ENCODE data around the gene ZEB2.

The ZEB2 gene

DNA sequence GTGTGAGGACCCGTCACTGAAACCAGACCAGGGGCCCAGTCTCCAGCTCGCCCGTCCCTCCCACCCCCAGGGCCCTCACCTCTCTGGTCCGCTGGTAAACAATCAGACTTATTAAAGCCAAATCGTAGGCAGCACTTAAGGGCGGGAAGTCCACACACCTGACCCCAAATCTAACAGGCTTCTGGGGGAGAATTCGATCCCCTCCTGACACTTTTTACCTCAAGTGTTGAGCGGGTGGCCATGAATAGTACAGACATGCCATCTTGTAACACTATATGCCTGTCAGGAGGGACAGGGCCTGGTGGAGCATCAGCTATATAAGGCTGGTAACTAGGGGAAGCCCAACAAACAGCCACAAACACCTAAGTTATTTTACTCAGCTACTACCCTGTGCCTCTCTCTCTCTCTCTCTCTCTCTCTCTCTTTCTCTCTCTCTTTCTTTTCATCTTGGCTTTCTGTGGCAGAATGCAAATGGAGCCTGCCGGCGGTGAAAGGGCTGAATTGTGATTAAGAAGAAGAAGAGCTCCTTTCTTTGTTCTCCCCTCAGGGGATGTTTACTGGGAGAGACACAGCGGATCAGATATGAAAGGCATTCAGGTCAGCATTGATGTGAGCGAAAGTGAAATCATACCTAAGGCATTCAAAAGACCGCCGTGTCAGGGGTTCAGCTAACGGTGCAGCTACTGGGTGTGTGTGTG is 9.5 kb downstream of the ZEB2 start:
- Histone ChIP-seq H3K36me3 (ENCODE audit: control insufficient read depth, insufficient read depth, low read length) (no peaks in the 10 kb centered on the region), H3K9ac (ENCODE audit: low read depth, low read length) (no peak overlapping the region), H3K9me3 (ENCODE audit: control insufficient read depth, insufficient read depth, low read length) (no peaks in the 10 kb centered on the region), H3K27me3 (ENCODE audit: control insufficient read depth, insufficient read depth, low read length) (peaks cover 79% of the 10 kb centered on the region), H3K4me3 (ENCODE audit: low read depth, low read length) (peak overlapping the region; percentile 38), H3K4me1 (ENCODE audit: control insufficient read depth, insufficient read depth, low read length) (peaks cover 45% of the 10 kb centered on the region)

- Histone ChIP-seq H3K27me3 (ENCODE audit: control insufficient read depth, insufficient read depth, low read length) (peaks cover 73% of the 10 kb centered on the region), H3K36me3 (ENCODE audit: control insufficient read depth, insufficient read depth, low read length) (no peaks in the 10 kb centered on the region), H3K4me1 (ENCODE audit: control insufficient read depth, insufficient read depth, low read length) (peaks cover 50% of the 10 kb centered on the region), H3K9me3 (ENCODE audit: control insufficient read depth, insufficient read depth, low read length) (no peaks in the 10 kb centered on the region), H3K4me3 (ENCODE audit: low read depth, low read length) (peak overlapping the region; percentile 38), H3K9ac (ENCODE audit: low read depth, low read length) (no peak overlapping the region)
Measured at GRCh38 chr2:144509879-144510221, 10.1 kb downstream of the ZEB2 start.

DNA sequence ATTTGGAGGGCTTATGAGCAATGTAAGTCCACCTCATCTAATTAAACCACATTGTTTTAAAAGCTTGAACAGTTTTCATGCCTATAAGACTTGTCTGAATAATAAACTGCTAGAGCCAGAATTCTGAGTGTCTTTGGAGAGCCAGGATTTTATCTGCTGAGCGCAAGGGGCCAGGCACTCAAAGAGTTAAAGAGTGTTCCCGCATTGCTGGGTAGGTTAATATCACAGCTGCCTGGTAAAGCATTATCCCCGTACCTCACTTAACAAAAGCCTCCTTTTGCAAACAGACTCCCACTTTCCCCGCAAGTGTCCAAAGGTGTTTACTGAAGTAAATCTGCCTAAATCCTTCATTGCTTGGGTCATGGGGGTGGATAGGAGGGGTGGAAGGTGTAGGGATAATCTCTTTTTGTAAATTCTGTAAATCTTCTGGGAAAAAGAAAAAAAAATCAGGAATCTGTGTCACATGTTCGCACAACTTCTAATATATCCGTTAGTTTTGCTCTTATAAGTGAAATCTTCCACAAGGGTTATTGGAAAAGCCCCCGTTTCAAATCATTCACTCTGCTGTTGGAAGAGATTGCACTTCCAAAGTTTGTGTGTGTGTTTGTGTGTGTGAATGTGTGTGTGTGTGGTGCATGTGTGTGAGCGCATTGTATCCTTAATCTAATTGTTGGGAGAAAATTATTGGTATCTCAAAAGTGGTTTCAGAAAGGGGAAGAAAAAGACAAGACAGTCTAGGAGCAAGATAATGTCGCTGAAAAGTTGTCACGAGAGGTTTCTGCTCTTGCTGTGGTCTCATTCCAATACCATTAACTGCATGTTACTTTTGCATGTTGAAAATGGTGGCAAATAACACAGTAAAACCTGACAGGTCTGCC is 10.7 kb downstream of the ZEB2 start:
- H3K4me1 ChIP-seq (ENCODE audit: control insufficient read depth, insufficient read depth, low read length), result peaks cover 53% of the 10 kb centered on the region

DNA sequence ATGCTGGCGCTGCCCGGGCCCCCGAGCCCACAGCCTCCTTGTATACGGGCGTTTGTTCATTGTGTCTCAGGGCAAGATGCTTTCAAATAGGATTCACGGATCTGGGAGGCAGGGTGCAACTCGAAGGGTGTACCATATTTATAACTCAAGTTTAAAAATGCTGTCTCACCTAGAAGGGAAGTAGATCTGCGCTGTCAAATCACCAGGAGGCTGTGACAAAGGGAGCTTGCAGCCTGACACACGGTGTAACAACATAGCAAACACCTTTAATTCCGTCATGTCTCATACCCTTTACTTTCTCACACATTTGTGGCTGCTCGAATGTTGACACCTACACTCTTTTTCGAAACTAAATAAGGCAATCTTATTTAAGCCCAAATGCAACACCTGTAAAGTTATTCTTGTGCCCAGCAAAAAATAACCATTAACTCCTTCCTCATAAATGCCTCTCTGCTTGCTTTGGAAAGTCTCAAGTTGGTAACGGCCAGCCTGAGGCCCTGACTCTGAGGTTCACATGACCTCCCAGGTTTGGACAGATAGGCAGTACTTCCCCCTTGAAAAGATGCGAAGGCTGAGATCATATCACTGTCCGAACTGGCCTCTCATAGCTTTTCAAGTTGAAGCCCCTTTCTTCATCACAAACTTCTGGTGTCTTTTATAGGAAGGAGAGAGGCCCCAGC is 11.6 kb downstream of the ZEB2 start:
- Histone ChIP-seq H3K9me3 (ENCODE audit: control insufficient read depth, insufficient read depth, low read length) (no peaks in the 10 kb centered on the region), H3K27me3 (ENCODE audit: control insufficient read depth, insufficient read depth, low read length) (peaks cover 57% of the 10 kb centered on the region), H3K36me3 (ENCODE audit: control insufficient read depth, insufficient read depth, low read length) (no peaks in the 10 kb centered on the region), H3K4me1 (ENCODE audit: control insufficient read depth, insufficient read depth, low read length) (peaks cover 51% of the 10 kb centered on the region), H3K9ac (ENCODE audit: low read depth, low read length) (no peak overlapping the region), H3K4me3 (ENCODE audit: low read depth, low read length) (no peak overlapping the region)

More for the DNA sequence above, 10.7 kb downstream of the ZEB2 start:
- H3K9ac ChIP-seq (ENCODE audit: low read depth, low read length), result no peak overlapping the region
- H3K4me3 ChIP-seq (ENCODE audit: low read depth, low read length), result no peak overlapping the region
- H3K36me3 ChIP-seq (ENCODE audit: control insufficient read depth, insufficient read depth, low read length), result no peaks in the 10 kb centered on the region
- no peaks in the 10 kb centered on the region for H3K9me3 ChIP-seq (ENCODE audit: control insufficient read depth, insufficient read depth, low read length)
- H3K27me3 ChIP-seq (ENCODE audit: control insufficient read depth, insufficient read depth, low read length), result peaks cover 67% of the 10 kb centered on the region

- no peaks in the 10 kb centered on the region for H3K9me3 ChIP-seq (ENCODE audit: control insufficient read depth, insufficient read depth, low read length)
- no peak overlapping the region for H3K9ac ChIP-seq (ENCODE audit: low read depth, low read length)
- H3K36me3 ChIP-seq (ENCODE audit: control insufficient read depth, insufficient read depth, low read length), result no peaks in the 10 kb centered on the region
- peaks cover 44% of the 10 kb centered on the region for H3K4me1 ChIP-seq (ENCODE audit: control insufficient read depth, insufficient read depth, low read length)
- H3K4me3 ChIP-seq (ENCODE audit: low read depth, low read length), result no peak overlapping the region
- peaks cover 50% of the 10 kb centered on the region for H3K27me3 ChIP-seq (ENCODE audit: control insufficient read depth, insufficient read depth, low read length)
Measured at GRCh38 chr2:144507441-144508171, 12.3 kb downstream of the ZEB2 start.

DNA sequence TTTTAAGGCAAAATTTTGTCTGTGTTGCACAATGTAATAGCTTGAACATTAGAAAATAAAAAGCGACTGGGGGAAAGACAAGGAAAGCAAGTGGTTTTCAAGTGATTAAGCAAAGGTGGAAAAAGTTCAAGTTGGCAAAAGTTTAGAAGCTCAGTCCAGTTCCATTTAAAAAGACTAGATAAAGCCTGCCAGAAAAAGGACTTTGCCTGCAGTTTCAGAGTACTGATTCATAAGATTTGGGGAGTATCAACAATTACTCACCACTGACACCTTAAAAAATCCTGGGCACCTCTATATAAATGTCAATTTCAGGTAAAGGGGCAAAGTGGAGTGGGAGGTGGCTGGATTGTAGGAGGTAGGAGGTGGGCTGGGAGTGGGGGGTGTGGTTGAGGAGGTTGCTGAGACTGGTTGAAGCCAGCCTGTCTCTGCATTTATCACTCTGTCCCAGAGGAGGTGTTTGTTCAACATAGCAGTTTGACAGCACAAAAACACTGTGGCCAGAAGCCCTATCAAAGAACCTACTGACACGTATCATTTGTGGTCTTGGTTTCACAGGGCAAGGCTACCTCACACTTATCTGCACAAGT is 14.6 kb downstream of the ZEB2 start:
- Histone ChIP-seq H3K9ac (ENCODE audit: low read depth, low read length) (no peak overlapping the region), H3K4me1 (ENCODE audit: control insufficient read depth, insufficient read depth, low read length) (peaks cover 24% of the 10 kb centered on the region), H3K27me3 (ENCODE audit: control insufficient read depth, insufficient read depth, low read length) (peaks cover 33% of the 10 kb centered on the region), H3K36me3 (ENCODE audit: control insufficient read depth, insufficient read depth, low read length) (no peaks in the 10 kb centered on the region), H3K9me3 (ENCODE audit: control insufficient read depth, insufficient read depth, low read length) (no peaks in the 10 kb centered on the region), H3K4me3 (ENCODE audit: low read depth, low read length) (no peak overlapping the region)

GRCh38 chr2:144504218-144504641 is 15.7 kb downstream of the ZEB2 start:
- no peak overlapping the region for H3K9ac ChIP-seq (ENCODE audit: low read depth, low read length)
- H3K9me3 ChIP-seq (ENCODE audit: control insufficient read depth, insufficient read depth, low read length), result no peaks in the 10 kb centered on the region
- H3K4me1 ChIP-seq (ENCODE audit: control insufficient read depth, insufficient read depth, low read length), result peaks cover 18% of the 10 kb centered on the region
- no peak overlapping the region for H3K4me3 ChIP-seq (ENCODE audit: low read depth, low read length)
- peaks cover 27% of the 10 kb centered on the region for H3K27me3 ChIP-seq (ENCODE audit: control insufficient read depth, insufficient read depth, low read length)
- no peaks in the 10 kb centered on the region for H3K36me3 ChIP-seq (ENCODE audit: control insufficient read depth, insufficient read depth, low read length)

DNA sequence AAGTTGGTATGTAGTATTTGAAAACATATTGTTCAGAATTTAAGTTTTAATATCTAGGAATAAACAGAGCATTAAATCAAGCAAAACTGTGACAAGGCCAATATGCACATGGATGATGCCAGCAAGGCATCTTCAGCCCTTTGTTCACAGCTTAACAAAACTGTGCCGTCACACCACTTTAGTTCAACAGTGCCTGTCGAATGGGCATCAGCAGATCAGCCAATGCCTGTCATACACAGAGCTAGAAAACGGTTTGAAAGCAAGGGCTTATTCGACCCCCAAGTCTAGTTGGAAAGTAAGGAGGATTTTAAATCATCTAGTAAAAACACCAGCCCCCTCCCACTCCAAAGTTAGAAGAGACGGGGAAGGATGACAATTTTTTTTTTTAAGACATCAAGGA is 16.7 kb downstream of the ZEB2 start:
- Histone ChIP-seq H3K9ac (ENCODE audit: low read depth, low read length) (no peak overlapping the region), H3K27me3 (ENCODE audit: control insufficient read depth, insufficient read depth, low read length) (peaks cover 17% of the 10 kb centered on the region), H3K4me3 (ENCODE audit: low read depth, low read length) (no peak overlapping the region), H3K9me3 (ENCODE audit: control insufficient read depth, insufficient read depth, low read length) (no peaks in the 10 kb centered on the region), H3K36me3 (ENCODE audit: control insufficient read depth, insufficient read depth, low read length) (no peaks in the 10 kb centered on the region), H3K4me1 (ENCODE audit: control insufficient read depth, insufficient read depth, low read length) (peaks cover 14% of the 10 kb centered on the region)

- H3K4me3 ChIP-seq (ENCODE audit: low read depth, low read length), result no peak overlapping the region
- H3K9me3 ChIP-seq (ENCODE audit: control insufficient read depth, insufficient read depth, low read length), result no peaks in the 10 kb centered on the region
- peaks cover 8% of the 10 kb centered on the region for H3K27me3 ChIP-seq (ENCODE audit: control insufficient read depth, insufficient read depth, low read length)
- peaks cover 14% of the 10 kb centered on the region for H3K4me1 ChIP-seq (ENCODE audit: control insufficient read depth, insufficient read depth, low read length)
- no peaks in the 10 kb centered on the region for H3K36me3 ChIP-seq (ENCODE audit: control insufficient read depth, insufficient read depth, low read length)
- no peak overlapping the region for H3K9ac ChIP-seq (ENCODE audit: low read depth, low read length)
Measured at GRCh38 chr2:144502369-144502768, 17.6 kb downstream of the ZEB2 start.

- H3K27me3 ChIP-seq (ENCODE audit: control insufficient read depth, insufficient read depth, low read length), result peaks cover 5% of the 10 kb centered on the region
- peaks cover 14% of the 10 kb centered on the region for H3K4me1 ChIP-seq (ENCODE audit: control insufficient read depth, insufficient read depth, low read length)
- H3K36me3 ChIP-seq (ENCODE audit: control insufficient read depth, insufficient read depth, low read length), result no peaks in the 10 kb centered on the region
- no peaks in the 10 kb centered on the region for H3K9me3 ChIP-seq (ENCODE audit: control insufficient read depth, insufficient read depth, low read length)
- H3K9ac ChIP-seq (ENCODE audit: low read depth, low read length), result no peak overlapping the region
- no peak overlapping the region for H3K4me3 ChIP-seq (ENCODE audit: low read depth, low read length)
Measured at GRCh38 chr2:144501627-144502026, 18.3 kb downstream of the ZEB2 start.

DNA sequence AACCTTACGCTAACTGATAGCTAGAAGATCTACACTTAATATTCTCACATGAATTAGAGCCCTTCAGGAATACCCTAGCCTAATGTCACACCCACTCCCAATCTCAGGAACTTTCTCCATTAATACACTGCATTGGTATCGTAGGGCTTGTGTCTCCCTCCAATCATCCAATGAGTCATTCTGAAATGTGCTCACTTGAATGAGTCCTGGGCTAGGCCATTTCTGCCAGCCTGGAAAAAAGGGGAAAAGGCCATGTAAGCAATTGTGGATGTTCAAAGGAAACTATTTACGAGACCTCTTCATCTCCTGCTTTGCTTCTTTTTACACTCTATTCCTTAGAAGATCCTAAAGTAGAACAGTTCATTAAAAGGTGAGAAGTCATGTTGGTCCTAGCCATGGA is 18.8 kb downstream of the ZEB2 start:
- H3K4me3 ChIP-seq (ENCODE audit: low read depth, low read length), result no peak overlapping the region
- H3K9ac ChIP-seq (ENCODE audit: low read depth, low read length), result no peak overlapping the region
- H3K36me3 ChIP-seq (ENCODE audit: control insufficient read depth, insufficient read depth, low read length), result no peaks in the 10 kb centered on the region
- H3K27me3 ChIP-seq (ENCODE audit: control insufficient read depth, insufficient read depth, low read length), result peaks cover under 1% of the 10 kb centered on the region
- peaks cover 14% of the 10 kb centered on the region for H3K4me1 ChIP-seq (ENCODE audit: control insufficient read depth, insufficient read depth, low read length)
- no peaks in the 10 kb centered on the region for H3K9me3 ChIP-seq (ENCODE audit: control insufficient read depth, insufficient read depth, low read length)
